BLaER1 (cell line): ENCODE measurements around the gene ADAMTS16.

Experiments used
- H3K27ac ChIP-seq: shearing (Covaris generic); formaldehyde crosslinking; 2 replicates; pipeline ENCODE4 v1.8.1; 2022
- H3K27me3 ChIP-seq: shearing (Covaris generic); formaldehyde crosslinking; 2 replicates; pipeline ENCODE4 v1.8.1; 2022
- H3K36me3 ChIP-seq: shearing (Covaris generic); formaldehyde crosslinking; 2 replicates; pipeline ENCODE4 v1.8.1; 2022
- H3K4me1 ChIP-seq: shearing (Covaris generic); formaldehyde crosslinking; 2 replicates; pipeline ENCODE4 v1.8.1; 2022
- H3K4me2 ChIP-seq: shearing (Covaris generic); formaldehyde crosslinking; 2 replicates; pipeline ENCODE4 v1.8.1; 2022
- H3K4me3 ChIP-seq: shearing (Covaris generic); formaldehyde crosslinking; 2 replicates; pipeline ENCODE4 v1.8.1; 2022
- H3K9ac ChIP-seq: shearing (Covaris generic); formaldehyde crosslinking; 2 replicates; pipeline ENCODE4 v1.8.1; 2022
- H3K9me3 ChIP-seq: shearing (Covaris generic); formaldehyde crosslinking; 2 replicates; pipeline ENCODE4 v1.8.1; 2022
- H4K20me1 ChIP-seq: shearing (Covaris generic); formaldehyde crosslinking; 2 replicates; pipeline ENCODE4 v1.8.1; 2022
- Cebpa-rat ChIP-seq: shearing (Covaris generic); IDR thresholded peaks from 2 replicates; pipeline ENCODE4 v1.8.1; 2022

Gene ADAMTS16

DNA sequence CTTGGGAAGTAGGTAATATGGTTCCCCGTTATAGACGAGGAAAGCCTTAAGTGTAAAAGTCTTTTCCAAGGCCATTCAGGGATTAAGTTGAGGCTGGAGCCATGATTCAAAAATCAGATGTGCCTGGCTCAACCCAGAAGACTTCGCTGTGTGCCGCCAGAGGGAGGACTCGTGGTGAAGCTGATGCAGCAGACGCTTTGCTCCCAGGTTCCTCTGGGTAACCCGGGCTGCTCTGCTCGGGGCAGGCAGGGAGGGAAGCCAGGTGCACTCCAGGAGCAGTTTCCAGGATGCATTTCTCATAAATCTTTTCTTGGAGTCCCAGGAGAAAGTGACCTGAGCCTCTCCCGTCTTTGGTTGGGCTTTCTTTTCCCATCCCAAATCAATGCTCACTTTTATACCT, 219.5 kb downstream of the ADAMTS16 start:
- H4K20me1 ChIP-seq = no peaks in the 10 kb centered on the region
- H3K27me3 ChIP-seq = no peaks in the 10 kb centered on the region
- H3K4me2 ChIP-seq = no peak overlapping the region
- H3K36me3 ChIP-seq = no peaks in the 10 kb centered on the region
- no peak for TF ChIP-seq Cebpa-rat
- H3K9me3 ChIP-seq = no peaks in the 10 kb centered on the region
- no peak overlapping the region for H3K27ac ChIP-seq
- H3K4me1 ChIP-seq = peaks cover 10% of the 10 kb centered on the region; the same call in 1 of the 2 replicates
- H3K4me3 ChIP-seq = no peak overlapping the region
- no peak overlapping the region for H3K9ac ChIP-seq

DNA sequence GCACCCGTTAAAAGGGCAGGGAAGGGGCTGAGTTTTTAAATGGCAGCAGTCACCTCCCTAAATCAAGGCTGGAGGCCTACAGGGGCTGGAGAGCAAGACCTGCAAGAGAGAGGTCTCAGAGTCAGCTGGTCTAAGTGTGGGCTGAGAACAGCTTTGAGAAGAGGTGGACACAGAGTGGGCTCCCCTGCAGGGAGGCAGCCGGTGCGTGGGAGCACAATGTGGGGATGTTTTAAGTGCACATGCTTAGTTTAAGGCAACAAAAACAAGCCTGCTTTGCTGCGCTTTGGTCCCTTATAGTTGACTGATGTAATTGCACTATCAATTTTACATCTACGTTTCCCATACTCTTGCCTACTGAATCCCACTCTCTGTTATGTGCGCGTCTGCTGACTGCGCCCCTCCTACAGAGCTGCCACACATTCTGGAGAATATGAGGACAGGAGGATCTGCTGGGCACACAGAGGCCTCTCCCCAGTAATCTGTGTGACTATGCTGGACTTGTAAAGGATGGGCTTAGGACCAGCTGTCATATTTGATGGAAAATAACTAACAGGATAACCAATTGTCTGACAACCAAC, 220.3 kb downstream of the ADAMTS16 start:
- H4K20me1 ChIP-seq = no peaks in the 10 kb centered on the region
- no peak overlapping the region for H3K4me3 ChIP-seq
- no peaks in the 10 kb centered on the region for H3K9me3 ChIP-seq
- H3K4me1 ChIP-seq = peaks cover 10% of the 10 kb centered on the region
- no peak overlapping the region for H3K9ac ChIP-seq
- no peak overlapping the region for H3K4me2 ChIP-seq
- H3K36me3 ChIP-seq = no peaks in the 10 kb centered on the region
- no peak for TF ChIP-seq Cebpa-rat
- no peak overlapping the region for H3K27ac ChIP-seq
- no peaks in the 10 kb centered on the region for H3K27me3 ChIP-seq

DNA sequence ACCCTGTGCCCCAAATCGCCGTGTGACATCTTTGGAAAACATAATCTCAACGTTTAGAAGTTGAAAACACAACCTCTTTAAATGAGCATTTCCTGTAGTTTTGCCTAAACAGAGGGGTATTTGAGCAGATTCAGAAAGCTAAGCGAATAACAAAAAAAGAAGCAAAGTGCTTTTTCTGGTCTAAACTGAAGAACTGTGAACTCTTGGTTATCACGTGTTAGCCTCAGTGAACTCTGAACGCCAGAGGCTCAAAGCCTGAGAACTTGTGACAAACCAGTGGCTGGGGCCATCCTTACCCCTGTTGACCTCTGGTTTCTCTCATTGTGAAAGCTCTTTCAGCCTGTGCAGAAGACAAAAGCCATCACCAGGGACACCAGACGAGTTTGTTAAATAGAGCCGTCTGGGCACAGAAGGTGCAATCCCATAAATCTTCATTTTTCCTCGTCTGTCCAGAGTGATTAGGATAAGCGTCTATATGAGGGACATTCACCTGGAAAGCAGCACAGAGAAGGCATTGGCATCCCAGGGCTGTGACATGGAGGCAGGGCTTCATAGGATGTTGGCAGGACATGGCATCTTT, 220.9 kb downstream of the ADAMTS16 start:
- H3K9me3 ChIP-seq = no peaks in the 10 kb centered on the region
- H3K4me2 ChIP-seq = no peak overlapping the region
- no peaks in the 10 kb centered on the region for H4K20me1 ChIP-seq
- no peak overlapping the region for H3K4me3 ChIP-seq
- no peak overlapping the region for H3K9ac ChIP-seq
- no peak for TF ChIP-seq Cebpa-rat
- H3K27ac ChIP-seq = no peak overlapping the region
- H3K27me3 ChIP-seq = no peaks in the 10 kb centered on the region
- H3K36me3 ChIP-seq = no peaks in the 10 kb centered on the region
- H3K4me1 ChIP-seq = peaks cover 9% of the 10 kb centered on the region

DNA sequence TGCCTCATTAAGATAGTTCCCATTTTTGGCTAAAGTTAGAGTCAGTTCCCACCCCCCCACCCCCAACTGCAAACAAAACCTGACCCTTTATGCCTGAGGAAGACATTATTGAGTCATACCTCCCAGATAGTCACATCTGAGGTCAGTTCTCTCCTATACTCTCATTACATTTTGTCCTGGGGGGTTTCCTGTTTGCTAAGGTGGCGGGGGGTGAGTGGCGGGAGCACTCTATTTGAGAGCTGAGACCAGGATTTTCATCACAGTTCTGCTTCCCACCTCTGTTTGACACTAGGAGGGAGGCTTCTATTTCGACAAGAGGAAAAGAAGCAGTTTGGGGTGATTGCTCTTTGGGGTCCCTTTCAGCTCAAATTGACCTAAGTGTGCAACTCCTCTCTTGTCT, 222.9 kb downstream of the ADAMTS16 start:
- Histone ChIP-seq H3K9me3 (no peaks in the 10 kb centered on the region), H3K4me2 (no peak overlapping the region), H3K9ac (no peak overlapping the region), H4K20me1 (no peaks in the 10 kb centered on the region), H3K36me3 (no peaks in the 10 kb centered on the region), H3K27ac (no peak overlapping the region), H3K4me3 (no peak overlapping the region), H3K27me3 (no peaks in the 10 kb centered on the region), H3K4me1 (peaks cover 9% of the 10 kb centered on the region)
- TF ChIP-seq Cebpa-rat = no peak

DNA sequence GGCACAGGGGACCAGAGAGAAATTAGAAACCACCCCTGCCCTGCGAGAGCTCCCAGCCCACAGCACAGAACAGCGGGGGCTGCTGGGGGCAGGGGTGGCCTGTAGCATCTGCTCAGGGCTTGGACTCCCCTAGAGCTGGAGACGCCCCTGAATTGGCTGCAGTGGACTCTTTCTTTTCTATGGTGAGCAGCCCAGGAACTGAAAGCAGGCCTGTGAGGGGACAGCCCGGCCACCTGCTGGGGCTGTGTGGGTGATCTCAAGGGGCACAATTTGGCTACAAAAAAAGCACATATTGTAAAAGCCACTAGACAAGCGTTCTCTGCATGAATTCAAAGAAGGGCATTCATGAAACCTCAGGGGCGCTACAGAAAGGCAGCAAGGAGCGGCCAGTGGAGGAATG, 224.8 kb downstream of the ADAMTS16 start:
- TF ChIP-seq Cebpa-rat = no peak
- Histone ChIP-seq H3K4me3 (no peak overlapping the region), H3K9me3 (no peaks in the 10 kb centered on the region), H3K27me3 (no peaks in the 10 kb centered on the region), H3K9ac (no peak overlapping the region), H3K4me1 (peaks cover 18% of the 10 kb centered on the region), H3K36me3 (no peaks in the 10 kb centered on the region), H4K20me1 (no peaks in the 10 kb centered on the region), H3K4me2 (peak overlapping the region; percentile 43; the same call in 1 of the 2 replicates), H3K27ac (no peak overlapping the region)

DNA sequence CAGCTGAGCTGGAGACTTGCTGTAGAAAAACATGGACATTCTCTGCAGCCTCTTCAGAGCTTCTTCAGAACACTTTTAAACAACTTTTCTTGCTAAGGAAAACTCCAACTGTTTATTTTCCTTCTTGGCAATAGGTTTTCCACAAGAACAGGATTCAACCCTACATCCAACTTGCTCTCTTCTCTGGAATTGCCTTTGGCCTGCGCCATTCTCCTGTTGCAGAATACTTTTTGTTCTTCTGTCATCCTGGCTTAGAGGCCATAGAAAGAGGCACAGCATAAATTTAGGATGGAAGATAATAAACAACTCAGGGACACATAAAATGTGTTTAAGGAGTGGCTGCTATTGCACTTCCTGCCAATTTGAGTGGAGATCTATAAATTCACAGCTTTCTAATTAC, 227.6 kb downstream of the ADAMTS16 start:
- Histone ChIP-seq H3K27ac (no peak overlapping the region), H3K4me2 (no peak overlapping the region), H3K9ac (no peak overlapping the region), H3K36me3 (no peaks in the 10 kb centered on the region), H3K9me3 (no peaks in the 10 kb centered on the region), H3K4me1 (peaks cover 38% of the 10 kb centered on the region), H3K27me3 (no peaks in the 10 kb centered on the region), H3K4me3 (no peak overlapping the region), H4K20me1 (no peaks in the 10 kb centered on the region)
- TF ChIP-seq Cebpa-rat = no peak

DNA sequence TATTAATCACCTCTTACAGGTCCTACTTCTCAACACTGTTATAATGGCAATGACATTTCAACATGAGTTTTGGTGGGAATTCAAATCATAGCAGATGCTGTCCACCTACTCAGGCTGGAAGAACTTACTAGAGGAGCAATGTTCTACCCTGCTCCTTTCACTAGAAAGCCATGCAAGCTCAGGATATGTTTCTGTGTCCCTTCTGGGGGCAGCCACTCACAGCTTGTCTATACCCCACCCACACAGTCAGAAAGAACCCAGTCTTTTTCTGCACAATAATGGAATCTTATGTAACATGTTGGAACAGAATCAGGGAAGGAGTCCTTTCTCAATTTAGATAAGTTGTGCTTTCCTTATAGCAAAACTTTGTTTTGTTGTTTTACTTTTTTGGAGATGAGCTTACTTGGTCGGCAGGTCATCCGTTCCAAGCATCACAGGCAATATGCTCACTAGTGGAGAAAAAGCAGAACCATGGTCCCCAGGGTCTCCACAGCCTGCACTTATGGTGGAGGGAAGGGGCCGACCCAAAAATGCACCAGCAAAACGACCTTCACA, 229.0 kb downstream of the ADAMTS16 start:
- H3K27ac ChIP-seq = no peak overlapping the region
- H4K20me1 ChIP-seq = no peaks in the 10 kb centered on the region
- TF ChIP-seq Cebpa-rat = no peak
- H3K4me2 ChIP-seq = peak overlapping the region; percentile 32; the same call in 1 of the 2 replicates
- H3K9ac ChIP-seq = no peak overlapping the region
- H3K4me3 ChIP-seq = no peak overlapping the region
- peaks cover 48% of the 10 kb centered on the region for H3K4me1 ChIP-seq
- H3K27me3 ChIP-seq = no peaks in the 10 kb centered on the region
- no peaks in the 10 kb centered on the region for H3K36me3 ChIP-seq
- no peaks in the 10 kb centered on the region for H3K9me3 ChIP-seq
